Astrocyte (in vitro differentiated cells and primary cell): Measurements from ENCODE around the gene ZNF678. TPM values are rescaled to one million over a fixed set of nuclear protein-coding genes. Genes with fewer than 3 reads are reported as not detected.

Source experiments
- DNase-seq: peaks from one replicate; pipeline ENCODE4 v3.0.0-alpha.2; 2010; ENCODE audit warnings: low read depth
- FAIRE-seq: peaks from 2 replicates; lab custom pipeline; 2011; peaks lifted over from hg19 to GRCh38; lab: Jason Lieb, UNC
- H2AFZ ChIP-seq: 2 replicates; pipeline ENCODE4 v1.6.0; 2012; ENCODE audit warnings: low read depth, low read length, inconsistent platforms
- H3K27ac ChIP-seq: 2 replicates; pipeline ENCODE4 v1.5.1; 2011; ENCODE audit warnings: low read depth, low read length, inconsistent platforms
- H3K27me3 ChIP-seq: 2 replicates; pipeline ENCODE4 v1.6.0; 2011; ENCODE audit warnings: low read length, inconsistent platforms; ENCODE audit not compliant: insufficient read depth
- H3K36me3 ChIP-seq: 2 replicates; pipeline ENCODE4 v1.5.1; 2011; ENCODE audit warnings: low read length, inconsistent platforms; ENCODE audit not compliant: insufficient read depth
- H3K4me1 ChIP-seq: 2 replicates; pipeline ENCODE4 v1.5.1; 2011; ENCODE audit warnings: low read length, inconsistent platforms; ENCODE audit not compliant: insufficient read depth
- H3K4me2 ChIP-seq: 2 replicates; pipeline ENCODE4 v1.6.0; 2012; ENCODE audit warnings: low read length, inconsistent platforms
- H3K4me3 ChIP-seq: 2 replicates; pipeline ENCODE4 v1.5.1; 2011; ENCODE audit warnings: low read depth, mild to moderate bottlenecking, low read length, inconsistent platforms; ENCODE audit not compliant: insufficient read depth
- H3K79me2 ChIP-seq: 2 replicates; pipeline ENCODE4 v1.6.0; 2012; ENCODE audit warnings: mild to moderate bottlenecking, low read length, inconsistent platforms; ENCODE audit not compliant: insufficient read depth
- H3K9ac ChIP-seq: 2 replicates; pipeline ENCODE4 v1.6.0; 2012; ENCODE audit warnings: mild to moderate bottlenecking, low read length, inconsistent platforms
- H3K9me3 ChIP-seq: 2 replicates; pipeline ENCODE4 v1.5.1; 2012; ENCODE audit warnings: low read depth, mild to moderate bottlenecking, low read length, inconsistent platforms; ENCODE audit not compliant: insufficient read depth
- H4K20me1 ChIP-seq: 2 replicates; pipeline ENCODE4 v1.6.0; 2012; ENCODE audit warnings: low read length, inconsistent platforms; ENCODE audit not compliant: insufficient read depth
- H3K27ac Mint-ChIP-seq: one replicate; pipeline ENCODE4 v1.8.0; 2021; ENCODE audit warnings: mild to moderate bottlenecking, mixed read lengths; ENCODE audit not compliant: unreplicated experiment
- H3K27me3 Mint-ChIP-seq: one replicate; pipeline ENCODE4 v1.8.0; 2021; ENCODE audit warnings: low read depth, mixed read lengths; ENCODE audit not compliant: unreplicated experiment
- H3K36me3 Mint-ChIP-seq: one replicate; pipeline ENCODE4 v1.8.0; 2021; ENCODE audit warnings: low read depth, mixed read lengths; ENCODE audit not compliant: unreplicated experiment
- H3K4me1 Mint-ChIP-seq: one replicate; pipeline ENCODE4 v1.8.0; 2021; ENCODE audit warnings: low read depth, mixed read lengths; ENCODE audit not compliant: unreplicated experiment
- H3K4me3 Mint-ChIP-seq: one replicate; pipeline ENCODE4 v1.8.0; 2021; ENCODE audit warnings: mild to moderate bottlenecking, moderate library complexity, mixed read lengths; ENCODE audit not compliant: unreplicated experiment
- H3K9me3 Mint-ChIP-seq: one replicate; pipeline ENCODE4 v1.8.0; 2021; ENCODE audit warnings: mild to moderate bottlenecking, mixed read lengths; ENCODE audit not compliant: unreplicated experiment
- CTCF ChIP-seq: IDR thresholded peaks from 2 replicates; pipeline ENCODE4 v1.5.1; 2011; ENCODE audit warnings: low read depth, mild to moderate bottlenecking, inconsistent platforms, low read length, moderate library complexity; ENCODE audit not compliant: insufficient read depth
- EZH2 ChIP-seq: IDR thresholded peaks from 2 replicates; pipeline ENCODE4 v1.6.1; 2012; ENCODE audit warnings: mild to moderate bottlenecking, low read length, inconsistent platforms; ENCODE audit not compliant: insufficient read depth
- total RNA-seq: library from RNA; stranded (reverse); gene quantifications from 2 replicates; pipeline ENCODE4 v1.2.1, GENCODE V29; 2021

Gene ZNF678
- total RNA-seq, 1 donor from 2014 or later = 5.4 TPM

GRCh38 chr1:227567256-227567655 lies 3.9 kb downstream of the ZNF678 start:
- H3K79me2 ChIP-seq = peaks cover 72% of the 10 kb centered on the region
- Mint-ChIP-seq H3K27me3 (no peaks in the 10 kb centered on the region), H3K4me1 (peaks cover 4% of the 10 kb centered on the region)

GRCh38 chr1:227568593-227568992 lies 5.2 kb downstream of the ZNF678 start:
- Histone ChIP-seq H2AFZ (no peak overlapping the region), H3K4me3 (no peak overlapping the region), H3K27me3 (no peaks in the 10 kb centered on the region), H3K4me1 (peaks cover 3% of the 10 kb centered on the region), H3K4me2 (no peak overlapping the region), H3K36me3 (no peaks in the 10 kb centered on the region), H3K9ac (no peak overlapping the region), H4K20me1 (peaks cover 23% of the 10 kb centered on the region), H3K9me3 (no peaks in the 10 kb centered on the region), H3K79me2 (peaks cover 84% of the 10 kb centered on the region), H3K27ac (no peak overlapping the region)
- Mint-ChIP-seq H3K36me3 (no peaks in the 10 kb centered on the region), H3K4me1 (peaks cover 4% of the 10 kb centered on the region), H3K4me3 (no peak overlapping the region), H3K27me3 (no peaks in the 10 kb centered on the region), H3K9me3 (no peaks in the 10 kb centered on the region), H3K27ac (no peak overlapping the region)
- DNase-seq (no peak), FAIRE-seq (no peak)
- TF ChIP-seq EZH2 = no peak
- no peak for TF ChIP-seq CTCF

More at GRCh38 chr1:227567256-227567655, 3.9 kb downstream of the ZNF678 start:
- Mint-ChIP-seq H3K9me3 (peaks cover 3% of the 10 kb centered on the region), H3K36me3 (peaks cover 2% of the 10 kb centered on the region), H3K4me3 (no peak overlapping the region), H3K27ac (no peak overlapping the region)
- H3K4me3 ChIP-seq = no peak overlapping the region
- H3K27ac ChIP-seq = no peak overlapping the region
- H3K36me3 ChIP-seq = no peaks in the 10 kb centered on the region
- no peaks in the 10 kb centered on the region for H3K9me3 ChIP-seq
- H3K4me2 ChIP-seq = no peak overlapping the region
- no peak overlapping the region for H3K9ac ChIP-seq
- peaks cover 23% of the 10 kb centered on the region for H4K20me1 ChIP-seq
- no peak for FAIRE-seq
- peaks cover 3% of the 10 kb centered on the region for H3K4me1 ChIP-seq
- TF ChIP-seq EZH2 = no peak
- no peak for TF ChIP-seq CTCF
- no peak for DNase-seq
- H2AFZ ChIP-seq = no peak overlapping the region
- no peaks in the 10 kb centered on the region for H3K27me3 ChIP-seq

GRCh38 chr1:227572752-227573151 lies 9.4 kb downstream of the ZNF678 start:
- no peak for DNase-seq
- no peaks in the 10 kb centered on the region for H3K27me3 Mint-ChIP-seq
- peaks cover 2% of the 10 kb centered on the region for H3K36me3 Mint-ChIP-seq
- H3K4me1 ChIP-seq = no peaks in the 10 kb centered on the region
- no peak for FAIRE-seq
- H3K9me3 ChIP-seq = no peaks in the 10 kb centered on the region
- H3K4me1 Mint-ChIP-seq = peaks cover 2% of the 10 kb centered on the region
- H3K4me3 ChIP-seq = no peak overlapping the region
- TF ChIP-seq EZH2 (no peak), CTCF (no peak)
- H3K27me3 ChIP-seq = no peaks in the 10 kb centered on the region
- no peak overlapping the region for H3K27ac ChIP-seq
- H4K20me1 ChIP-seq = peaks cover 34% of the 10 kb centered on the region
- H3K79me2 ChIP-seq = peaks cover 96% of the 10 kb centered on the region
- no peak overlapping the region for H2AFZ ChIP-seq
- no peaks in the 10 kb centered on the region for H3K36me3 ChIP-seq
- peaks cover 24% of the 10 kb centered on the region for H3K9me3 Mint-ChIP-seq
- H3K4me2 ChIP-seq = no peak overlapping the region
- H3K4me3 Mint-ChIP-seq = no peak overlapping the region
- H3K9ac ChIP-seq = no peak overlapping the region
- no peak overlapping the region for H3K27ac Mint-ChIP-seq
